Upper lobe of left lung (tissue), 4 donors: Measurements from ENCODE around the gene MEG3.

ENCODE experiments used
- EP300 ChIP-seq, 4 donors: sonication (generic); formaldehyde crosslinking; IDR thresholded peaks; one replicate each; pipeline ENCODE4 v1.5.1; 2017; ENCODE audit warnings: antibody characterized with exemption in 4 of 4, control low read depth in 2 of 4
- POLR2A ChIP-seq, 4 donors: fragments of 450-650 bp; IDR thresholded peaks; one replicate each; pipeline ENCODE4 v1.5.1; 2016 to 2017; ENCODE audit warnings: antibody characterized with exemption in 4 of 4, mild to moderate bottlenecking in 2 of 4
- POLR2AphosphoS5 ChIP-seq, 2 donors: sonication (generic); formaldehyde crosslinking; IDR thresholded peaks; one replicate each; pipeline ENCODE4 v1.5.1; 2017; ENCODE audit warnings: antibody characterized with exemption in 2 of 2
- TF ChIP-seq, protein P1 (sequence below), 6 experiments: fragments of 450-650 bp in 4 of 6; fragments of 200-600 bp in 2 of 6; sonication (generic) in 2 of 6; IDR thresholded peaks; one replicate each; pipeline ENCODE4 v1.5.1; 2016 to 2019; ENCODE audit warnings: antibody characterized with exemption in 6 of 6

DNA sequence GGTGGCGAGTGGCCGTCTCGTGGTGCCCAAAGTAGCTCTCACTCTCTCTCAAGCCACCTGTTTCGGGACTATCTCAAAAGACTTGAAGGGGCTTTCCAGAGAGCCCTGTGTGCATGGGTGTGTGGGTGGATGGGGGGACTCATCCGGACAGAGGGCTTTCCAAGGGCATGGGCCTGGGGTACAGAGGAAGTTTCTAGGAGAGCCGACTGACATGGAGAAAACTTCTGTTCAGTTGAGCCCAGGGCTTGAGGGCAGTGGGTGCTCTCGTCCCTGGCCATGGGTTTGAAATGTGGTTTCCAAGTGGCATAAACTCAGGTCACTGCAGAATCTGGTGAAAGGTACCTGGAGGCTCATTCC lies 47.4 kb upstream of the MEG3 start:
- TF ChIP-seq, protein P1, sequence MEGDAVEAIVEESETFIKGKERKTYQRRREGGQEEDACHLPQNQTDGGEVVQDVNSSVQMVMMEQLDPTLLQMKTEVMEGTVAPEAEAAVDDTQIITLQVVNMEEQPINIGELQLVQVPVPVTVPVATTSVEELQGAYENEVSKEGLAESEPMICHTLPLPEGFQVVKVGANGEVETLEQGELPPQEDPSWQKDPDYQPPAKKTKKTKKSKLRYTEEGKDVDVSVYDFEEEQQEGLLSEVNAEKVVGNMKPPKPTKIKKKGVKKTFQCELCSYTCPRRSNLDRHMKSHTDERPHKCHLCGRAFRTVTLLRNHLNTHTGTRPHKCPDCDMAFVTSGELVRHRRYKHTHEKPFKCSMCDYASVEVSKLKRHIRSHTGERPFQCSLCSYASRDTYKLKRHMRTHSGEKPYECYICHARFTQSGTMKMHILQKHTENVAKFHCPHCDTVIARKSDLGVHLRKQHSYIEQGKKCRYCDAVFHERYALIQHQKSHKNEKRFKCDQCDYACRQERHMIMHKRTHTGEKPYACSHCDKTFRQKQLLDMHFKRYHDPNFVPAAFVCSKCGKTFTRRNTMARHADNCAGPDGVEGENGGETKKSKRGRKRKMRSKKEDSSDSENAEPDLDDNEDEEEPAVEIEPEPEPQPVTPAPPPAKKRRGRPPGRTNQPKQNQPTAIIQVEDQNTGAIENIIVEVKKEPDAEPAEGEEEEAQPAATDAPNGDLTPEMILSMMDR (IDR thresholded peaks at IDR 0.05) = no peak
- TF ChIP-seq POLR2A (IDR thresholded peaks at IDR 0.05) (no peak), EP300 (IDR thresholded peaks at IDR 0.05) (no peak), POLR2AphosphoS5 (IDR thresholded peaks at IDR 0.05) (no peak)
